ENCODE data around the gene CACNA1S.

- TF ChIP-seq SAP30 (IDR thresholded peaks at IDR 0.05; ENCODE audit: insufficient read depth, insufficient replicate concordance, low read length): no peak
- no peak for TF ChIP-seq POLR2AphosphoS5 (IDR thresholded peaks at IDR 0.05; ENCODE audit: low read depth, low read length)
- TF ChIP-seq CTCF (IDR thresholded peaks at IDR 0.05; ENCODE audit: control extremely low read depth in 1 of 3, insufficient read depth in 1 of 3, low read depth in 1 of 3, low read length in 3 of 3): no peak
- no peak for TF ChIP-seq POLR2A (IDR thresholded peaks at IDR 0.05; ENCODE audit: control extremely low read depth in 1 of 2, low read depth in 2 of 2, low read length in 2 of 2)
- no peak for TF ChIP-seq CEBPB (IDR thresholded peaks at IDR 0.05; ENCODE audit: low read depth, low read length)
- no peak for TF ChIP-seq CREB1 (IDR thresholded peaks at IDR 0.05)
- TF ChIP-seq JUND (IDR thresholded peaks at IDR 0.05; ENCODE audit: low read length): no peak
- no peak for TF ChIP-seq MAFK (IDR thresholded peaks at IDR 0.05; ENCODE audit: low read depth, low read length)
- no peak for TF ChIP-seq SIX5 (IDR thresholded peaks at IDR 0.05; ENCODE audit: low read depth, low read length)
- no peak for TF ChIP-seq CHD1 (IDR thresholded peaks at IDR 0.05; ENCODE audit: low read depth, low read length)
- TF ChIP-seq TBP (IDR thresholded peaks at IDR 0.05; ENCODE audit: low read depth, low read length): no peak
- no peak for TF ChIP-seq CHD2 (IDR thresholded peaks at IDR 0.05; ENCODE audit: low read length)
- TF ChIP-seq RFX5 (IDR thresholded peaks at IDR 0.05; ENCODE audit: borderline replicate concordance, low read depth, low read length): no peak
- TF ChIP-seq USF2 (IDR thresholded peaks at IDR 0.05; ENCODE audit: low read length): no peak
These were observed 107.5 kb downstream of the CACNA1S start for GRCh38 chr1:201004732-201005131.

Data from H1 (cell line).